Neuron (in vitro differentiated cells): ENCODE measurements around the gene SIRPG.

ENCODE experiments used
- H2AFZ ChIP-seq: one replicate; pipeline ENCODE4 v1.6.1; 2013; ENCODE audit warnings: low read depth, mild to moderate bottlenecking, inconsistent platforms, low read length, moderate library complexity
- H3K27me3 ChIP-seq: one replicate; pipeline ENCODE4 v1.6.1; 2013; ENCODE audit warnings: low read length; ENCODE audit not compliant: insufficient read depth
- H3K36me3 ChIP-seq: one replicate; pipeline ENCODE4 v1.6.1; 2013; ENCODE audit warnings: low read length; ENCODE audit not compliant: insufficient read depth
- H3K4me1 ChIP-seq: one replicate; pipeline ENCODE4 v1.6.1; 2013; ENCODE audit warnings: low read length; ENCODE audit not compliant: insufficient read depth
- H3K4me3 ChIP-seq: 2 replicates; pipeline ENCODE4 v1.5.1; 2013; ENCODE audit warnings: mild to moderate bottlenecking, low read length, moderate library complexity
- H3K9me3 ChIP-seq: one replicate; pipeline ENCODE4 v1.6.1; 2013; ENCODE audit warnings: low read length

Gene SIRPG

GRCh38 chr20:1588533-1589460 lies 68.8 kb downstream of the SIRPG start:
- Histone ChIP-seq H2AFZ (no peak overlapping the region), H3K9me3 (no peaks in the 10 kb centered on the region), H3K4me1 (no peaks in the 10 kb centered on the region), H3K4me3 (no peak overlapping the region), H3K27me3 (no peaks in the 10 kb centered on the region), H3K36me3 (no peaks in the 10 kb centered on the region)

DNA sequence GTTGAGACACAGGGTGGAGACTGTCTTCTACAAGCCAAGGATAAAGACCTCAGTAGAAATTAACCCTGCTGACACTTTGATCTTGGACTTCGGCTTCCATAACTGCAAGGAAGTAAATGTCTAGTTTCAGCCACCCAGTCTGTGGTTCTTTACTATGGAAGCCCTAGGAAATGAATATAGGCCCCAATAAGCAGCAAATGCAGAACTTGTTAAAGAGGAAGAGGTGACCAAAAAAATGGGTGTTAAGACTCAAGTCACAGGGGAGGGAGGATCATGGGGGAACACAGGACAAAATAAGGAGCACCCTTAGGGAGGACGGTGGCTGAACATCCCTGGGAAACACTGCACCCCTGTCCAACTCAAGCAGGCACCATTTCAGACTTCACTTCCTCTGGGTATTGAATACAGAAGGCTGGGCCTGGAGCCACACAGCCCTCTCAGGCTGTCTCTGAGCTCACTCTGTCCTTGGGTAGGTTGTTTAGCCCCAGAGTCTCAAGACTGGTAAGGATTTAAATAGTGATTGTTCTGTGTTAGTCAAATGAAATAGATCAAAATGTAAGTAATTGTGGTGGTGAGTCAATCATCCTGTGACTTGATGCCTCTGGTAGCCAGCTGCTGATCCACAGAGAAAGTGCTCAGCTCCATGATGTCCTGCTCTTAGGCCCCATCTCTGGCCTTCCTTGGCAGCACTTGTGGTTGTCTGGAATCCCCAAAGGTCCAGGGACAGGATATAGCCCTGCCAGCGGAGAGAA lies 69.6 kb downstream of the SIRPG start:
- Histone ChIP-seq H3K27me3 (no peaks in the 10 kb centered on the region), H3K4me1 (no peaks in the 10 kb centered on the region), H3K4me3 (no peak overlapping the region), H3K9me3 (no peaks in the 10 kb centered on the region), H3K36me3 (no peaks in the 10 kb centered on the region), H2AFZ (no peak overlapping the region)

DNA sequence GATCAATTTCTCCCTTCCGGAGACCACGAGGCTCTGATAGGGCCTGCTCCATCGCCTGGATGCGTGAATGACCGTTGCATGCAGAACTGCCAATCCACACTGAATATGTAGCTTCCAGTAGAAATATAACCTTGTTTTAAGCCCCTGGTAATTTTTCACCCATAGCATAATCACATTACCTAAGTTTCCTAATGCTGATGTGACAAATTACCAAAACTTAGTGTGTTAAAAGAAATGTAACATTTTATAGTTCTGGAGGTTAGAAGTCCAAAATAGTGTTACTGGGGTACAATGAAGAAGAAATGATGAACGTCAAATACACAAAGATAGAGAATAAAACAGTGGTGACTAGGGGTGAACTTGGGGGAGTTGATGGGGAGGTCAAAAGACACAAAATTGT lies 78.1 kb downstream of the SIRPG start:
- Histone ChIP-seq H3K4me1 (no peaks in the 10 kb centered on the region), H3K27me3 (peaks cover 2% of the 10 kb centered on the region), H3K36me3 (no peaks in the 10 kb centered on the region), H3K4me3 (no peak overlapping the region), H2AFZ (no peak overlapping the region), H3K9me3 (no peaks in the 10 kb centered on the region)
